Activated effector memory CD4-positive, alpha-beta T cell treated with anti-CD3 and anti-CD28 coated beads, Interleukin-2, amount 50 U/mL, for 16 hours (primary cell): Measurements from ENCODE around the gene CNKSR3.

Source experiments
- DNase-seq: peaks from one replicate; pipeline ENCODE4 v3.0.0-alpha.2; 2020

The CNKSR3 gene

DNA sequence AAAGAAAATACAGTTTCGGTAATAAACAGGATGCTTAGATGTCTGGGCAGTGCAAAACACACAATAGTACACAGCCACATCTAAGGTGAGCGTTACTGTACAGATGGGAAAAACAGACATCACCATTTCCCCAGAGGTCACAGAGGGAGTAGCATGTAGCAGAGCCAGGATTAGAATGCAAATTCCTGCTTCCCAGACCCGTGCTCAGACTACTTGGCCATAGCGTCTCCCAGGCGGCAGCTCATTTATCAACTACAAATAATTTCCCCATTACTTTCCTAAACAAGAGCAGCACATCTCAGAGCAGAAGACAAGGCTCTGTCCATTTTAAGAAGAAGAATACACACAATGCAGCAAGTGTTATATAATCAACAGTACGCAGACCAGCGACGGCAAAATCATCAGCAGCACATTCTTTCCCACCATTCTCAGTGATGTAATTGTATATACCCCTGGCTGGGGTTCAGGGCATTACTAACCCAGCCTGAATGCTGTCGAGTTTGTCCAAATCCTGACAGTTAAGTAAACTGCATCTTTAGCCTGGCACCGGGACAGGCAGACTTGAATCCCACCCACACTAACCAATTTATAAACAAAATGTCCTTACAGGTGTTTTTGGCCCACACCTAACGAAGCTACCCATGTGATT, 61.9 kb downstream of the CNKSR3 start:
- no peak for DNase-seq

DNA sequence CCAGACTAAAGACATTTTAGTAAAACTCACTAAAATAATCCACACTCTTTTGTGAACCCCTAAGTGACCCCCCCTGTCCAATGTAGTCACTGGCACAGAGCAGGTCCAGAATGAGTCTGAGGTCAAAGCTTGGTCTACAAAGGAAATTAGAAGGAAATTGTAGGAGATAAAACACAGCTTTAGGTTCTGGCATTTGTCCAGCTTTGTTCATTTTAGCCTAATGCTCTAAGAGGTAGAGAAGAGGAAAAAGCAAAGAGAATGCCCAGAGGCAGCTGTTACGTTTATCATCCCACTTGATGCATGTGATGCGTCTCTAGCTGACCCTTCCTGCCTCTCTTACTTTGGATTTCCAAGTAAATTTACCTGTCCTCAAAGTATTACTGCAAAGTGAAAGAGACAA, 62.5 kb downstream of the CNKSR3 start:
- no peak for DNase-seq

DNA sequence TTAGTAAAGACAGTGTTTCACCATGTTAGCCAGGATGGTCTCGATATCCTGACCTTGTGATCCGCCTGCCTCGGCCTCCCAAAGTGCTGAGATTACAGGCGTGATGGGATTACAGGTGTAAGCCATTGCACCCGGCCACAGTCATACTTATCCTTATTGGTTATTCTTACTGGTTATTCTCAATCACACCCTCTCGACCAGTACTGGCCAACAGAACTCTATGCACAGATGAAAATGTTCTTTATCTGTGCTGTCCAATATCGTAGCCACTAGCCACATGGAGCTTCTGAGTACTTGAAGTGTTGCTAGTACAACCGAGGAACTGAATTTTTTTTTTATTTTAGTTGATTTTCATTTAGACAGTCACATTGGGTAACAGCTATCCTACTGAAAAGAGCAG, 63.5 kb downstream of the CNKSR3 start:
- DNase-seq, result no peak

DNA sequence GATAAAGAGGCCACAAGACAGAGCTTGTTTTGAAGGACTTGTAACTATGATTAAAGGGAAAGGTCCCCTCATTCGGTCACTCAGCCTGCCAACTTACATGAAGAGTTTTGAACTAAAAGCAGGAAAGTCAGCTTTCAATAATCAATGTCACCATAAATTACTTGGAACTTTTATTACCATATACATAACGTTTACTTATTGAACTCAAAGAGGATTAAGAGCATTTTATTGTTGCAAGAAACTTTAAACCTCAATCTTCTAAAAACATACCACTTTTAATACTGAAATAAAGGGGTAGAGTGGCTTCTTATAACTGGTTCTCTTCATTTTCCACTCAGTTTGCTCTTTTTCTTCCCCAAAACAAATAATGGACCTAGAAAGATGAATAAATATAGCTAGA, 65.1 kb downstream of the CNKSR3 start:
- DNase-seq, result no peak

DNA sequence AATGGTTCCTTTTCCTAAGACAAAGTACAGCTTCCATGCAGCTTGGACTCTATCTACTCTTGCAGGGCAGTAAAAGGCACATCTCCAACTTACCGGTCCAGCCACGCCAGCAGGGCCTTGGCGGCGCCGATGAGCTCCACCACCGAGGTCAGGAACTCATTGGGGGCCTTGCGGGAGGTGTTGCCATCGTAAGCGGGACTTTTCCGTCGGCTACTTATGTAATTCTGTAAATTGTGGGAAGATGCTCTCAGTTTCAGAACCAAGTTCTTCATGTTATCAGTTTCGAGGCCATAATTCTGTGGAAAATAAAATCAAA, 68.5 kb downstream of the CNKSR3 start:
- DNase-seq, result no peak

DNA sequence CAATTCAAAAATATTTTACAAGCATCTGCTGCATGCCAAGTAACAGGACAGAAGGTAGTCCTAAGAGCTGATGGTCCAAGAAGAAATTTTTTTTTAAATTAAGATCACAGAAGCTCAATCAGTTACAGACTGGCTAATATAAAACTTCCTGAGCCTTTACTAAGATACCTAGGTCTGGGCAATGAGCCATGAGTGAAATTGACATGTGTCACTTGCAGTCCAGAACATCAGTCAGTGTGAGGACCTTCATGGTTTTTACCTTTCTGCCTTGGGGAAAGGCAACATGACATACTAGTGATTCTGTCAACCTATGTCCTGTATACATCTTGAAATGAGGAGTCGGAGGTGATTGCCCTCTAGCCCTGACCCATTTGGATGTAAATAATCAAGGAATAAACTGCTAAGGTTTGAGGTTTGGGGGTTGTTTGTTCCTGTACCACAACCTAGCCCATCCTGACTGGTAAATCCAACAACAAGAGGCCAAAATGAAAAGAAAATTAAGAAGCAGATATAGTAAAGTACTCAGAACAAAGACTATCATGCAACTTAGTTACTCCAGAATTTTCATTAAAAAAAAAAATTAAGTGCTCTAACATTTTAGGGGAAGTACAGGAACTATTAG, 70.0 kb downstream of the CNKSR3 start:
- no peak for DNase-seq

DNA sequence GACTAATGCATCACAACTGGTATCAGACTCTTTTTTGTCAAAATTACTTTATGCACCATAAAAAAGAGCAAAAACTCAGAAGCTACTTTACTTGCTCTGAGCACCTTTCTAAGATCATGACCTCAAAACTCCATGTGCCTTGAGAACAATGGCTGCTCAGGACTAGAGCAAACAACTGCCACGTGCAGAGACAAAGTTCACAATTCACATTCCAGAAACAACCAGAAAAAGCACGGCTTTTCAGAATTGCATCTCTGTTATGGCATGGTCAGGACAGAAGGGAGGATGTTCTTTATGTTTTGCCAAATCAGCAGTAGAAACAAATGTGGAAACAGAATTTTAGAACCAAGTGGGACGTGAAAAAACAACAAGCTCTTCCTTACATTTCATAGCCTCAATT, 70.5 kb downstream of the CNKSR3 start:
- no peak for DNase-seq

DNA sequence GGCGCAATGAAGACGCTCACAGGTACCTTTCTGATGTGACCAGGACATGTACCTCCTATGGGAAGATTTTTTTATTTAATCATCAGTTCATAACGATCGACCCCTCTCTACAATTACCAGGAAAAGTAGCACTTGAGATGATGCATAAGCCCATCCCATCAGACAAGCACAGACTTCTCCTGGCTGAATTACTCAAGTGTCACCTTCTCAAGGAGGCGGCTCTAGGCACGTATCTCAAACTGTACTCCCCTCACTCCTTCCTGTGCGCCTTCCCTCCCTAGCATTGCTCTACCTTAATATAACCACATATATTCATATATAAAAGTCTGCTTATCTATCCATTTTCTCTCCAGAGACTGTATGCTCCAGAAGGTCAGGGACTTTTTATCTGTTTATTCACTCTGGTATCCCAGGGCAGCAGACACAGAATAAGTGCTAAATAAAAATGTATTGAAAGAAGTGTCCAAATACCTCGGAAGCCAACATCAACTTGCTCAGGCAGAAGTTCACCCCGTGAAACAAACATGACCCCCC, 71.5 kb downstream of the CNKSR3 start:
- no peak for DNase-seq

DNA sequence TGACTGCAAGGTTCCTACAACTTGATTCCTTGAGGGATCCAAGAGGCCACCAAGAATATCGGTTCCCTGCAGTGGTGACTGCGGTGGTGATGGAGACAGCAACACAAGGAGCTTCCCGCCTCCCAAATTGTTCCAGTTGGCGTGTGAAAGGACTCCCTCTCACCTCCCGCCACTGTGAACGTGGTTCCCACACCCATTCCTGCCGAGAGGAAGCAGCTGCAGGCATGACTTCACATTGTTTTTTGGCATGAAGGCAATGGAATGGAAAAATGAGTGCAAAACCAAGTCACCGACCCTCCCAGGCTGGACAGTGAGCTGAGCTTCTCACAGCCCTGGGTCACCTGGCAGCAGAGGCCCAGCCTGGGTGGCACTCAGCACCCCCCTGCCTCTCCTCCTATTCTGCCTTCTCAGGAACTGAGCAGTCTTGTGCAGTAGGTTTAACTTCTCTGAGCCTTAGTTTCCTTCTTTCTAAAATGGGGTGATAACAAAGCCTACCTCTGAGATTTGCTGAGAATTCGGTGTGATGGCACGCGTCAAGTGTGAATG, 75.0 kb downstream of the CNKSR3 start:
- DNase-seq, result no peak

DNA sequence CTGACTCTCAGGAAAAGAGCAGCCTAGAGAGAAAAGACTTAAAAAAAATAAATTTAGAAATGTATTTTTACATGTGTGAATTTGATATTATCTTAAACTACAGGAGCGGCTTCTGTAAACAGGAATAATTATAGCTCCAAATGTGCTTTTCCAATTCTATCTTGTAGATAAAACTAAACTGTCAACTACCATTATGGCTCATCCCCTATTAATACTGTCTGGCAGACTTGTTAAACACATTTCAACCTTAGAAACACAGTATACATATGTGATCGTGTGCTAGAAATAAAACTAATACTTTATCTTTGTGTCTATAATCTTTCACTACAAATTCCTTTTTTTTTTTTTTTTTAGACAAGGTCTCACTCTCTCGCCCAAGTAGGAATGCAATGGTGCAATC, 75.8 kb downstream of the CNKSR3 start:
- DNase-seq, result no peak

DNA sequence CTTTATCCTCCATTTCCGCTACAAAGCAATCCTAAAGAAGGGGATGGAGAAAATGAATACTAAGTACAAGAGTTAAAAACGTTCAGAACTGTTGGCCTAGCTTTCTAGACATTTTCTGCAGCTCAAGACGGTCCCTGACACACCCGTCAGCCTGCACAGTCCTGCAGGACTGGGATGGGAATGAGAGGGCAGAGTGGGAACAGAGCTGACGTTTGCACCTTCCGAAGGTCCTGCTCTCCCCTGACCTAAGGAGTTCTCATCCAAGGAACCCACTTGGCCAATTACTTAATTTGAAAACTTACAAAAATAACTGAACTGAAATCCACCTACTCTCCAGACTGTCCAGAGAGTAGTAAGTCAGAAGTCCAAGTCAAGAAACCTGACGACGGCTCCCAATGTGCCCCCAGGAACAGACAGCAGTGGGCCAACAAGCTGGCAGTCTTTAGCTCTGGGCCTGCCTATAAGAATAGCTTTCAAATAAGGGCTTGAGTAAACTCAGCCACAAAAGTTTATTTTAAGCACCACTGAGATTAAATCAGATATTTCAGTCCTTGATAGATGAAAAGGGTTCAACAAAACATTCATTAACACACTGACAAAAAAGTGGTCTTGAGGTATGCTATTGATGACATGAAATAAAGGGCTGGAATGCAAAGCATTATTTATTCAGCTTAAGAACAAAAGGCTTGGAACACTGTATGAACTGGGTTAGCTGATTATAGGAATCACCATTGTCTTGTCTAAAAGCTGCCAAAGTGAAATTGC, 76.8 kb downstream of the CNKSR3 start:
- no peak for DNase-seq

DNA sequence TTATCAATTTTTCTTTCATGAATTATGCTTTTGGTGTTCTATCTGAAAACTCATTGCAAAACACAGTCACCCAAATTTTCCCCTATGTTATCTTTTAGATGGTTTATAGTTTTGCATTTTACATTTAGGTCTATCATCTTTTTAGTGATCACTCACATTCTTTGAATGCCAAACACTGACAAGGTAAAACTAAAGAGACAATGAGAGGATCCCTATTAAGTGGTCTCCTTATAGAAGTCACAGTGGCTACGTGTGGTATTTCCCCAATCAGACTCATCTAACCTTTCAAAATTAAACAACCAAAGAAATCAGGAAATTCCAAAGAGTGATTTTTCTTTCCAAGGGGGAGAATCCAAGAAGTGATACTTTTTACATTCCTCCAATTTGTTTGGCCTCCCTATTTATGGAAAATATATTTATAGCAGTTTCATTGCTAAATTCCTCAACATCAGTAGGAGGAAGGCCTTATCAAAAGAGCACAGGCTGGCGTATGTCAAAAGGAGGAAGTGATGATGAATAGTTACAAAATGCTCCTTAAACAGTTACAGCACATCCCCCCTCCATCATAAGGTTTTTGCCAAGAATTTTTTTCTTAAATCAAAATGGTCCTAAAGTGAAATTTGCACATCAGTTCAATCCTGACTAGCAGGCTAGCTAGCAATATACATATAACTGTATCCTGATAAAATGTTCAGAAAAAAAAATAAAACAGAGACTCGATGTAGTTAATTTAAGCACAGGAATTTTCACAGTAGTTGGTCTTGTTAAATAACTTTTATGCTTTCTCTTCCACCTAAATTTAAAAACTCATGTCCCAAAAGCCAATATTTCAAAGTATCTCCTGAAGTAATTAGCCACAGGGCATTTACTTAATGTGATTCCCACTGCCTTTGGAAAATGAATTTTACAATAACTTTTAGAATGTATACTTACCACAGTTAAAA, 77.7 kb downstream of the CNKSR3 start:
- no peak for DNase-seq

DNA sequence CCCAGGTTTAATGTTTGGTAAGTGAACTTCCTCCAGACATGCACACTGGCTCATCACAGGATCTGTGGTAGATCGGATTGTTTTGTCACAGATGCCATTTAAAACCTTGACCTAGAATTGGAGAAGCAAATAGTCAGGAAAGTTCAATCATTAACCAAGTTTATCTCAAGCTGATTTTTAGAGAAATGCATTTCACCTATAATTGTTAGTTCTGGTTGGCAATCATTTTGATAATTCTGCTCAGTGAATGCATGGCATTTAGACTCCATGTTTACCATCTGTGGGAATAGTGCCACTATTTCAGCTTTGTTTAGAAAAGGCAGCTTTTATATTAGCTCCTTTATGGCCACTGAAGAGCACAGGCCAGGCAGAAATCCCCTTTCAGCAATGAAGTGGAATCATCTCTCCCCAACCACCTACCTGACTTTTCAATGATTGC, 80.0 kb downstream of the CNKSR3 start:
- DNase-seq, result no peak

DNA sequence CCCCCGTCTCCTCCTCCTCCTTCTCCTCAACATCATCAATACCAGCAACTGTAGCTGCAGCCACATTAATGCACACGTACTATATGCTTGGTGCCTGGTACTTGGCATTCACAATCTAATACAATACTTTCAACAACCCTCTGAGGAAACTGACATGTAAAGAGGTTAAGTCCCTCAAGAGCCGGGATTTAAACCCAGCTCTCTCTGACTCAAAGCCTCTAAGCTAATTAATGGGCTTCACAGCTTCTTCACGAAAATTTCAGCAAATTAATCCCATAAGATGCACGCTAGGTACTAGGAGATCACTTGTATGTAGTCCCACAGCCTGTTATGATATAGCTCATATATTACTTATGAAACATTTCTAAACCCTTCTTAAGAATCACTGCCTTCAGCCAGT, 80.8 kb downstream of the CNKSR3 start:
- DNase-seq, result no peak

DNA sequence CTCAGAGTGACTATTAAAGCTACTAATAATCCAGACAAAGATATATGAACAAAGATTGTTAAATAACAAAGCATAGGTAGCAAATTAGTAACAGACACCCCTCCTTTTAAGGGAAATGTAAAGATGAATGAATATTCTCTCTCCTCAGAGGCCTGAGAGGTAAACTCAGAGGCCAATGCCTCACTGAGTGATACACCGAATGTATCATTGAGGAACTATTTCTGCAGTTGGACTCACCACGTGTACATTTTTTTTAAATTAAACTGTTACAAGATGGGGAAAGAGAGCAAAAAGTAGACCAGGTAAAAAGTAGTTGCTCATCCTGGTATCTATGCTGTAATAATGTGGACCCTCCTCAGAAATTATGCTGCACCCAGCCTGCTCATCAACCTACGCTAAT, 81.6 kb downstream of the CNKSR3 start:
- no peak for DNase-seq

DNA sequence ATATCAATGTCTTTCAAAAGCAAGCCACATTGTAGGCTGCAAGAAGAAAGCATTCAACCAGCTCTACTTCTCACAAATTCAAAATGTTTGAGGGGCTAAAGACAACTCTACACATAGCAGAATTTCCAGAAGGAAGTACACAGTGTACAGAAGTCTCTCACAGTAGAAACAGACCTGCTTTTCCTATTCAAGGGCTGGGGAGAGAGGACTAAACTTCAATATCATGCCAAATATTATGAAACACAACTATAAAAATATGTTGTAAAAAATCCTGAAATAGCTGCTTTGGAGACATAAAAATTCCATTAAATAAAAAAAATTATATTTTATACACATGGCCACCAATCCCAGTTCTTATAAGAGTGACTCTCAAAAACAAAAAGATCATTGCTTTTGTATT, 83.0 kb downstream of the CNKSR3 start:
- DNase-seq, result no peak

DNA sequence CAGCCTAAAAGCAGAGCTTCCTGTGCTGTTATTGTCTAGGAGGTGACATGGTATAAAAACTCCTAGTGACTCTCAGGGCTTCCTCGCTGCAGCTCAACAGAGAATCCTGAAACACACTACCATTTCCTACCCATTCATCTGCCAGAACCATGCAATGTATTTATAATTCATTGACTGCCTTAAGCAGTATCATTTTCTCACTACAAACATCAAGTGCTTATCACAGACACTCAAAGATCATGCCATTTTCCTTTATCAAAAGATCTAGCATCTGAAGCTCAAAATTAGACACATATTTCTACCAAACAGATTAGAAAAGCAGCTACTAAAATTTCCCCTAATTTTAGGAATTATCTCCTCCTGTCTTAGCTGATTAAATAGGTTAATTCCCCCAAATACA, 83.5 kb downstream of the CNKSR3 start:
- no peak for DNase-seq

DNA sequence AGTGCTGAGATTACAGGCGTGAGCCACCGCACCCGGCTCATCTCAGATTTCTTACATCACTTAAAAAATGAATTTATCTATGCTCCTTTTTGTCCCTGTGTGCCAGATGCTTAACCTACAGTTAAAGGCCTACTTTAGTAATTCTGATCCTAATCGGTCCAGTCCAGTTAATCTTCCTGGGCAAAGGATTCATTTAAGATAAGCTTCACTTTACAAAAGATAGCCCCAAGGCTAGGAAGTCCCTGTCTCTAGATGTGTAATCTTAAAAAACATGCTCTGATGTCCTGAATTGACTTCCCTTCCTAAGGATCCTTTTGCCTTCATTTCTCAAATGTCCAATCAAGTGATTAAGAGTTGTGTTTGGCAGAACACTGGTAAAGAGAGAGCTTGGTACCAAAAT, 85.5 kb downstream of the CNKSR3 start:
- no peak for DNase-seq

DNA sequence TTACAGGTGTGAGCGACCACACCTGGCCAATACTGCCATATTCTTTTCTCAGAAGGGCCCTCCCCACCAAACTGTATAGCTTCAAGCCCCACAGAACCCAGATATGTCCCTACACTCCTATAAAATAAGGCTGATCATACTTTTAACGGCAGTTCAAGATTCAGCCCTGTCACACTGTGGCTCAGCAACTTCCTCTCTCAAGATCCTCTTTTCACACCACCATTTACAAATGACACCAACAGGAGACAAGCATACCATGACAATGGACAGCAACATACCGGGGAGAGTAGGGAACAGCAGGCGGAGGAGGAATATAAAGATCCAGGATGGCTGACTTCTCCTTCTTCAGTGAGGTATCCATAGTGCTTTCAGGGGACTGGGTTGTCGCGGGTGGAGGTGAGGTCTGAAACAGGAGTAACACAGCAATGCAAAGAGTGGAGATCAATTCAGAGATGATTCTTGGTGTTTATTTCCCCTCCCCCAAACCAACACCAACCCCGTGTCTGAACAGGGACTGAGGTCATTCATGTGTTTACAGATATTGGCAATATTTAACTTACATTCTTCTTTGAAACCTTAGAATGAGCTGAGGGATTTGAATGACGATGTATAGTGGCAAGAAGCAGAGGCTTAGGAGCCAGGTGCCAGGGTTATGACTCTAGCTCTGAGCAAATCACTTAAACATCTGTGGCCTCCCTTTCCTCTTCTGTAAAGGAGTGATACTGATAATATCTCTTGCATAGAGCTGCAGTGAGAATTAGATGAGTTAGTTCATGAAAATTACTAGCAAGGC, 96.3 kb downstream of the CNKSR3 start:
- no peak for DNase-seq

DNA sequence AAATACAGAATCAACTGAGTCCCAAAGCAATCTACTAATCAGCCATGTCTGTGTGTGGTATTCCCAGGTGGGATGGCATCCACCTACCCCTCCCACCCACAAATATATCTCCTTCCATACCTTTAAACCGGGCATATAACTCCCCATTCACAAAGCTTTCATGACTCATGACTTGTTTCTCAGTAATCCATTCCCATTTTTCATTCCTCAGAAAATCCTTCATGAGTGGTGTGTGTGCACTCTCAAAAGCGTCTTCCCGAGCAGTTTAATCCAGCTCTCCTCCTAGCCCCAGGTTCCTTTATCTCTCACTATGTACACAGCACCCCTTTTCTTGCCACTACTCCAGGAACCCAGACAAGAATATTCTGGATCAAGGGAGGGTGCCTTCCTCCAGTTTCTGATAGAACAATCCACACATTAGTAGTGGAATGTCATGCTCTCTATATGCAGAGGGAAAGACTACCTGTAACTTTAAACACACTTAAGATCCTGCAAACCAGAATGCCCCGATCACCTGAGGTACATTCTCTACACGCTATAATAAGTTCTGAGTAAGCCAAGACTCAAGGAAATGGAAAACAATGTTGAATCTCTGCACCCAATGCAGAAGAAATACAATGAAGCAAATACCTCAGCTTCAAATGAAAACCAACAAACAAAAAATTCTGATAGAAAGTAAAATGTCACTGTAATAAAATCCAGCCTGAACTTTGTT, 98.2 kb downstream of the CNKSR3 start:
- no peak for DNase-seq

DNA sequence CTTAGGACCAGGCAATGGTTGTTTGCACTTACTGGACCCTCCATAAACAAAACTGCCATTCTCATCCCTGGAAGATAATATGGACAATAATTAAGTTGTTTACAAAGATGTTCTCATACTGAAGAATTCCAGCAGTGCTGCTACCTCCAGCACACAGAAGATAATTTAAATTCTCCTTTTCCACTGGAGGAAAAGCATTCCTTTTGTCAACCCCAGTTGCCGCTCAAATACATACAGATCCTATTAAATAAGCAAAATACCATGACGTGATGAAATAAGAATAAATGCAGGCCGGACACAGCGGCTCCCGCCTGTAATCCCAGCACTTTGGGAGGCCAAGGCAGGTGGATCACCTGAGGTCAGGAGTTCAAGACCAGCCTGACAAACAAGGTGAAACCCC, 99.4 kb downstream of the CNKSR3 start:
- DNase-seq, result no peak
